Left ventricle myocardium inferior (tissue), 1 donor: ENCODE measurements around the gene DNAJC28. TPM values are rescaled to one million over a fixed set of nuclear protein-coding genes. Genes with fewer than 3 reads are reported as not detected.

Experiments
- DNase-seq: peaks from one replicate; pipeline ENCODE4 v3.0.0-alpha.2; 2020
- H3K27ac ChIP-seq: fragments of 200-600 bp; replicated peaks from 2 replicates; pipeline ENCODE4 v1.8.0; 2021
- H3K27me3 ChIP-seq: fragments of 200-600 bp; 2 replicates; pipeline ENCODE4 v1.8.0; 2021; ENCODE audit warnings: low read depth
- H3K36me3 ChIP-seq: fragments of 200-600 bp; 2 replicates; pipeline ENCODE4 v1.8.0; 2021
- H3K4me1 ChIP-seq: fragments of 200-600 bp; 2 replicates; pipeline ENCODE4 v1.8.0; 2021
- H3K4me3 ChIP-seq: fragments of 200-600 bp; 2 replicates; pipeline ENCODE4 v1.8.0; 2021; ENCODE audit warnings: mild to moderate bottlenecking, moderate library complexity
- H3K9me3 ChIP-seq: fragments of 200-600 bp; replicated peaks from 2 replicates; pipeline ENCODE4 v1.8.0; 2021
- CTCF ChIP-seq: fragments of 200-600 bp; IDR thresholded peaks from 2 replicates; pipeline ENCODE4 v1.8.0; 2021; ENCODE audit warnings: antibody characterized with exemption, mild to moderate bottlenecking, borderline replicate concordance
- intact Hi-C: fragments of 100-400 bp; cut with micrococcal nuclease; formaldehyde crosslinking; loops from one replicate; pipeline ENCODE4 v1.11.0; 2022
- total RNA-seq: library from RNA; stranded (reverse); fragmentation: NEBNext Ultra II Directional; extraction: Animal tissue kit (Norgen Biotek cat#: 25700); gene quantifications from one replicate; pipeline ENCODE4 v1.2.1, GENCODE V29; 2021
- donor health status: DM: no; HTN: yes; CAD: no; lungs with severe emphysema.

DNAJC28 gene
- total RNA-seq, 1 donor from 2014 or later: 6.5 TPM

GRCh38 chr21:33495743-33496142 lies 4.2 kb upstream of the DNAJC28 start:
- Histone ChIP-seq H3K9me3 (no peaks in the 10 kb centered on the region), H3K27ac (no peak overlapping the region), H3K27me3 (no peaks in the 10 kb centered on the region), H3K4me1 (peaks cover 13% of the 10 kb centered on the region), H3K4me3 (no peak overlapping the region), H3K36me3 (no peaks in the 10 kb centered on the region)
- no peak for TF ChIP-seq CTCF
- no peak for DNase-seq
- intact Hi-C loops: no loop called here

- Histone ChIP-seq H3K27ac (no peak overlapping the region), H3K9me3 (no peaks in the 10 kb centered on the region), H3K4me1 (peaks cover 15% of the 10 kb centered on the region), H3K27me3 (no peaks in the 10 kb centered on the region), H3K36me3 (no peaks in the 10 kb centered on the region), H3K4me3 (no peak overlapping the region)
- intact Hi-C loops: no loop called here
- TF ChIP-seq CTCF: no peak
- DNase-seq: no peak
Observed at GRCh38 chr21:33493756-33494155, 2.2 kb upstream of the DNAJC28 start.

GRCh38 chr21:33492571-33492970 lies 1.1 kb upstream of the DNAJC28 start:
- Histone ChIP-seq H3K27ac (no peak overlapping the region), H3K4me1 (peaks cover 15% of the 10 kb centered on the region), H3K4me3 (no peak overlapping the region), H3K9me3 (no peaks in the 10 kb centered on the region), H3K36me3 (no peaks in the 10 kb centered on the region), H3K27me3 (no peaks in the 10 kb centered on the region)
- DNase-seq: no peak
- TF ChIP-seq CTCF: no peak
- intact Hi-C loops: no loop called here

- H3K4me1 ChIP-seq: peaks cover 15% of the 10 kb centered on the region
- no peak for TF ChIP-seq CTCF
- H3K9me3 ChIP-seq: no peaks in the 10 kb centered on the region
- peak overlapping the region; percentile 76 for H3K4me3 ChIP-seq
- no peak for DNase-seq
- H3K27ac ChIP-seq: peak overlapping the region; percentile 91
- no peaks in the 10 kb centered on the region for H3K27me3 ChIP-seq
- no peaks in the 10 kb centered on the region for H3K36me3 ChIP-seq
- intact Hi-C loops: no loop called here
Observed at GRCh38 chr21:33490991-33491372, 534 bp downstream of the DNAJC28 start.

- Histone ChIP-seq H3K36me3 (no peaks in the 10 kb centered on the region), H3K27ac (no peak overlapping the region), H3K9me3 (no peaks in the 10 kb centered on the region), H3K4me3 (no peak overlapping the region), H3K4me1 (peaks cover 15% of the 10 kb centered on the region), H3K27me3 (no peaks in the 10 kb centered on the region)
- no peak for DNase-seq
- intact Hi-C loops: no loop called here
- TF ChIP-seq CTCF: no peak
Observed at GRCh38 chr21:33488936-33489335, 2.6 kb downstream of the DNAJC28 start.

GRCh38 chr21:33487996-33488395 lies 3.5 kb downstream of the DNAJC28 start:
- intact Hi-C loops: no loop called here
- Histone ChIP-seq H3K27ac (no peak overlapping the region), H3K4me3 (no peak overlapping the region), H3K4me1 (peaks cover 15% of the 10 kb centered on the region), H3K36me3 (no peaks in the 10 kb centered on the region), H3K9me3 (no peaks in the 10 kb centered on the region), H3K27me3 (no peaks in the 10 kb centered on the region)
- TF ChIP-seq CTCF: no peak
- no peak for DNase-seq
